AG04450 (cell line): Measurements from ENCODE around the gene TRHDE. TPM values are rescaled to one million over a fixed set of nuclear protein-coding genes. Genes with fewer than 3 reads are reported as not detected.

Experiments
- CTCF ChIA-PET: fragments of 300-600, 350-600 bp; formaldehyde crosslinking; extraction: SDS; loops from one replicate; lab custom pipeline; 2022; ENCODE audit warnings: antibody characterized with exemption, inconsistent platforms; lab: Charles Lee
- POLR2A ChIA-PET: fragments of 350-600 bp; formaldehyde crosslinking; extraction: SDS; loops from one replicate; lab custom pipeline; 2021; ENCODE audit warnings: antibody characterized with exemption, inconsistent platforms; lab: Yijun Ruan, JAX
- DNase-seq: peaks from one replicate; pipeline ENCODE4 v3.0.0-alpha.2; 2011; ENCODE audit warnings: low read depth, low spot score
- H3K27ac ChIP-seq: one replicate; pipeline ENCODE4 v1.5.1; 2012; ENCODE audit warnings: low read depth, low read length, control low read depth
- H3K27me3 ChIP-seq: one replicate; pipeline ENCODE4 v1.6.0; 2012; ENCODE audit warnings: low read length; ENCODE audit not compliant: control insufficient read depth, insufficient read depth
- H3K4me3 ChIP-seq: 2 replicates; pipeline ENCODE4 v1.5.1; 2011; ENCODE audit warnings: mild to moderate bottlenecking, low read depth, low read length, control low read depth
- H3K9me3 ChIP-seq: 2 replicates; pipeline ENCODE4 v1.5.1; 2012; ENCODE audit warnings: low read length; ENCODE audit not compliant: control insufficient read depth, insufficient read depth
- CTCF ChIP-seq: IDR thresholded peaks from 2 replicates; pipeline ENCODE4 v1.5.1; 2011; ENCODE audit warnings: low read depth, low read length, control low read depth, inconsistent platforms
- polyA plus RNA-seq: library from polyadenylated mRNA; depleted of rRNA; stranded (reverse); fragments of >200 nt; gene quantifications from 2 replicates; pipeline ENCODE4 v1.2.3, GENCODE V29; 2011

TRHDE gene
- polyA plus RNA-seq, 1 experiment = 90.7 TPM

DNA sequence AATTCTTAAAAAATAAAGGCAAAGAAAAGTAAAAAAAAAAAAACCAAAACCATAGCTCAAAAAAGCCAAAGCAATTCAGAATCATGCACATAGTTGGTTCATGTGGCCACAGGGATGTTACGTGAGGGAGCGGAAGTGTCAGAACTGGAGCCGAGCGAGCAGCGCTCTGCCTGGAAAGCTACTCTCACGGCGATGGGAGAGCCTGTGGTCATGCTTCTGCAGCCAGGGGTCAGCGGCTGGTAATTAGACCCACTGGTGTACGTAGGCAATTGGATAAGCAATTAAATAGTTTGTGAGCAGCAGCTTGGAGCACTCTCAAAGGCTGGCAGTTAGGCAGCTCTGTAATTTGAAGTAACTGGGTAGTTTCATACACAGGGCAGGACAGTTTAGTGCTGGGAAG lies 58.1 kb downstream of the TRHDE start:
- Histone ChIP-seq H3K9me3 (no peaks in the 10 kb centered on the region), H3K27me3 (no peaks in the 10 kb centered on the region), H3K4me3 (no peak overlapping the region), H3K27ac (no peak overlapping the region)
- ChIA-PET POLR2A (no interaction called here), CTCF (interaction anchor here (0.8 to 2.0 kb wide), 3 partner anchors 15 to 313 kb away, joined by 3 to 13 read pairs (median 8); no protein-coding TSS in a partner anchor)
- TF ChIP-seq CTCF = no peak
- no peak for DNase-seq

DNA sequence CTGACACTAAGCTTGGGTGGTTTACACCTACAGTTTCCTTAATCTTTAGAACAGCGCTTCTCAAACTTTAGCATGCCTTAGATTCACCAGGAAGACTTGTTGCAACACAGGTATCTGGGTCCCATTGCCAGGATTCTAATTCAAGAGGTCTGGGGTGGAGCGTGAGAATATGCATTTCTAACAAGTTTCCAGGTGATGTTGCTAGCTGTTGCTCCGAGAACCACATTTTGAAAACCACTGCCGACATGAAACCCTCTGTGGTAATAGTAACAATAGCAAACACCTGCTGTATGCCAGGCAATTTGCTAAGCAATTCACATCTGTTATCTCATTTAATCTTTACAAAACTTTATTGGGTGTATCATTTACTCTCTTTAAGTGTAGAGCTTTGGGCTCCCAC lies 58.6 kb downstream of the TRHDE start:
- TF ChIP-seq CTCF = no peak
- CTCF ChIA-PET = interaction anchor here (0.5 to 2.0 kb wide), 4 partner anchors 15 to 371 kb away, joined by 3 to 13 read pairs (median 6); no protein-coding TSS in a partner anchor
- Histone ChIP-seq H3K9me3 (no peaks in the 10 kb centered on the region), H3K4me3 (no peak overlapping the region), H3K27me3 (no peaks in the 10 kb centered on the region), H3K27ac (no peak overlapping the region)
- no peak for DNase-seq
- POLR2A ChIA-PET = no interaction called here

- no peaks in the 10 kb centered on the region for H3K9me3 ChIP-seq
- H3K4me3 ChIP-seq = no peak overlapping the region
- ChIA-PET POLR2A (no interaction called here), CTCF (no interaction called here)
- no peak for TF ChIP-seq CTCF
- no peak overlapping the region for H3K27ac ChIP-seq
- H3K27me3 ChIP-seq = no peaks in the 10 kb centered on the region
- no peak for DNase-seq
Measured at GRCh38 chr12:72337382-72337781, 65.2 kb downstream of the TRHDE start.

DNA sequence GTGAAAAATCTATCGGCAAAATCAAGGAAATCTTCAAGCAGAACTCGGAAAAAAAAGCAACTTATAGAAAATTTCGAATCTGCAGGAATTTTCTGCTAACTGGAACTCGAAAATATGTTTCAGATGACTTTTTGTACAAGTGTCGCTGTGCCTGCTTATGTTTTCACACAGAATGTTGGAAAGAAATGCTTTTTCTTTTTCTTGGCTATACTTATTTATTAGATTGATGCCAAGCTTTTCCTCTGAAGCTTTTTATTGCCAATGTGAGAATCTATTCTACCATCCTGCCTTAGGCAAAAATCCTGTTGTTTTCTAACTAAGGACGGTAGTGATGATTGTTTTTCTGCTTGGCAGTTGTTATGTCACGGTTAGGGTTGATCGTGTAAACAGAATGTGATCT lies 65.8 kb downstream of the TRHDE start:
- H3K4me3 ChIP-seq = no peak overlapping the region
- POLR2A ChIA-PET = no interaction called here
- CTCF ChIA-PET = no interaction called here
- H3K27me3 ChIP-seq = no peaks in the 10 kb centered on the region
- no peak for DNase-seq
- no peaks in the 10 kb centered on the region for H3K9me3 ChIP-seq
- no peak for TF ChIP-seq CTCF
- no peak overlapping the region for H3K27ac ChIP-seq

GRCh38 chr12:72338437-72338836 lies 66.3 kb downstream of the TRHDE start:
- Histone ChIP-seq H3K27ac (no peak overlapping the region), H3K4me3 (no peak overlapping the region), H3K27me3 (no peaks in the 10 kb centered on the region), H3K9me3 (no peaks in the 10 kb centered on the region)
- CTCF ChIA-PET = no interaction called here
- no peak for TF ChIP-seq CTCF
- DNase-seq = no peak
- POLR2A ChIA-PET = no interaction called here
